SK-N-SH (cell line): Measurements from ENCODE around the gene GABRR1.

ENCODE experiments used
- CHD2 ChIP-seq: fragments of 150-350 bp; IDR thresholded peaks from 2 replicates; pipeline ENCODE4 v1.6.1; 2018; ENCODE audit warnings: low read length; ENCODE audit not compliant: partially characterized antibody
- CTCF ChIP-seq: fragments of 200-600 bp; sonication (generic); IDR thresholded peaks from 2 replicates; pipeline ENCODE4 v1.6.1; 2017; ENCODE audit warnings: antibody characterized with exemption, mild to moderate bottlenecking, moderate library complexity
- EP300 ChIP-seq, 2 experiments: IDR thresholded peaks; 2 replicates each; pipeline versions ENCODE4 v1.4.0 to v1.6.1; 2012; ENCODE audit warnings: borderline replicate concordance in 1 of 2, low read depth in 1 of 2, low read length in 1 of 2
- EZH2phosphoT487 ChIP-seq: fragments of 200-600 bp; sonication (generic); IDR thresholded peaks from 2 replicates; pipeline ENCODE4 v1.6.1; 2017; ENCODE audit warnings: low read depth, mixed run types, mild to moderate bottlenecking, antibody characterized with exemption, moderate library complexity, borderline replicate concordance
- FOXM1 ChIP-seq: IDR thresholded peaks from 2 replicates; pipeline ENCODE4 v1.4.0; 2012; ENCODE audit warnings: low read depth, mild to moderate bottlenecking
- GABPA ChIP-seq: IDR thresholded peaks from 2 replicates; pipeline ENCODE4 v1.4.0; 2012; ENCODE audit warnings: low read depth, mild to moderate bottlenecking
- MXI1 ChIP-seq: IDR thresholded peaks from 2 replicates; pipeline ENCODE4 v1.6.1; 2012; ENCODE audit warnings: mild to moderate bottlenecking, low read depth, low read length, improper control_type of control experiment
- POLR2AphosphoS5 ChIP-seq: IDR thresholded peaks from 2 replicates; pipeline ENCODE4 v1.6.1; 2012; ENCODE audit warnings: low read depth, low read length
- RFX5 ChIP-seq: IDR thresholded peaks from 2 replicates; pipeline ENCODE4 v1.6.1; 2012; ENCODE audit warnings: mild to moderate bottlenecking, improper control_type of control experiment, low read length

- TF ChIP-seq FOXM1 (no peak), CTCF (no peak), EZH2phosphoT487 (no peak), MXI1 (no peak), EP300 (IDR thresholded peaks at IDR 0.05; ENCODE audit: borderline replicate concordance in 1 of 2, low read depth in 1 of 2, low read length in 1 of 2) (no peak), GABPA (no peak), POLR2AphosphoS5 (no peak), RFX5 (no peak), CHD2 (no peak)
Measured at GRCh38 chr6:89251170-89251569, 34.0 kb upstream of the GABRR1 start.
